Upper lobe of left lung (tissue), 6 donors: Measurements from ENCODE around the gene ZNF239. TPM values are rescaled to one million over a fixed set of nuclear protein-coding genes. Genes with fewer than 3 reads are reported as not detected.

ENCODE experiments used
- ATAC-seq, 2 donors: fragments of 200-7000 bp; cut with Tn5 transposase; one replicate each; pipeline ENCODE4 v1.9.1; 2022; ENCODE audit warnings: mild to moderate bottlenecking in 2 of 2, moderate library complexity in 2 of 2; ENCODE audit not compliant: low FRiP score in 2 of 2
- DNase-seq, 2 donors: peaks; one replicate each; pipeline ENCODE4 v3.0.0-alpha.2; 2019 to 2020
- H3K27ac ChIP-seq, 4 donors: fragments of 200-600 bp; sonication (generic); one replicate each; pipeline ENCODE4 v1.5.1; 2016 to 2019
- H3K27me3 ChIP-seq, 4 donors: fragments of 200-600 bp; sonication (generic); one replicate each; pipeline ENCODE4 v1.5.1; 2017 to 2019
- H3K36me3 ChIP-seq, 4 donors: fragments of 200-600 bp; sonication (generic); one replicate each; pipeline ENCODE4 v1.5.1; 2016 to 2019
- H3K4me1 ChIP-seq, 4 donors: fragments of 200-600 bp; sonication (generic); one replicate each; pipeline ENCODE4 v1.5.1; 2018 to 2019
- H3K4me3 ChIP-seq, 4 donors: fragments of 200-600 bp; sonication (generic); one replicate each; pipeline ENCODE4 v1.5.1; 2017 to 2019; ENCODE audit warnings: mild to moderate bottlenecking in 2 of 4, moderate library complexity in 1 of 4
- H3K9me3 ChIP-seq, 4 donors: fragments of 200-600 bp; sonication (generic); one replicate each; pipeline ENCODE4 v1.5.1; 2018 to 2019
- CTCF ChIP-seq, 6 experiments: fragments of 450-650 bp in 4 of 6; fragments of 200-600 bp in 2 of 6; sonication (generic) in 2 of 6; IDR thresholded peaks; one replicate each; pipeline ENCODE4 v1.5.1; 2016 to 2019; ENCODE audit warnings: antibody characterized with exemption in 6 of 6
- EP300 ChIP-seq, 4 donors: sonication (generic); formaldehyde crosslinking; IDR thresholded peaks; one replicate each; pipeline ENCODE4 v1.5.1; 2017; ENCODE audit warnings: antibody characterized with exemption in 4 of 4, control low read depth in 2 of 4
- POLR2A ChIP-seq, 4 donors: fragments of 450-650 bp; IDR thresholded peaks; one replicate each; pipeline ENCODE4 v1.5.1; 2016 to 2017; ENCODE audit warnings: antibody characterized with exemption in 4 of 4, mild to moderate bottlenecking in 2 of 4
- POLR2AphosphoS5 ChIP-seq, 2 donors: sonication (generic); formaldehyde crosslinking; IDR thresholded peaks; one replicate each; pipeline ENCODE4 v1.5.1; 2017; ENCODE audit warnings: antibody characterized with exemption in 2 of 2
- WGBS, 2 donors: methylation state at CpG; one replicate each; pipeline ENCODE4 v1.1.5; 2017 to 2018; 5-methylcytosine and 5-hydroxymethylcytosine counted together
- total RNA-seq, 6 donors: library from RNA; depleted of rRNA in 4 of 6; stranded (reverse); fragments of >200 nt in 4 of 6; gene quantifications; one replicate each; pipeline versions ENCODE4 v1.1.0 to v1.2.1, GENCODE V29; 2016 to 2021
- donor health status: DM: no; HTN: no; CAD: no; lungs with moderate emphysema.
- donor health status: DM: no; HTN: yes; CAD: no; lungs with severe emphysema.

The ZNF239 gene
- total RNA-seq, 6 donors from 2014 or later: 1.1 to 4.0 (median 2.9) TPM

- no peak for ATAC-seq
- Histone ChIP-seq H3K9me3 (no peaks in the 10 kb centered on the region), H3K36me3 (no peaks in the 10 kb centered on the region), H3K27me3 (no peaks in the 10 kb centered on the region), H3K27ac (no peak overlapping the region), H3K4me1 (no peaks in the 10 kb centered on the region), H3K4me3 (no peak overlapping the region)
- TF ChIP-seq CTCF (IDR thresholded peaks at IDR 0.05): no peak
- no peak for TF ChIP-seq POLR2A (IDR thresholded peaks at IDR 0.05)
- no peak for TF ChIP-seq POLR2AphosphoS5 (IDR thresholded peaks at IDR 0.05)
- TF ChIP-seq EP300 (IDR thresholded peaks at IDR 0.05): no peak
- 88 to 93% methylated on average over 4 to 5 of the region's 5 CpGs for WGBS, 2 donors
- no peak for DNase-seq
Measured at GRCh38 chr10:43585046-43585445, 10.6 kb upstream of the ZNF239 start.

GRCh38 chr10:43584051-43584450, 9.6 kb upstream of the ZNF239 start:
- Histone ChIP-seq H3K36me3 (no peaks in the 10 kb centered on the region), H3K4me3 (no peak overlapping the region), H3K9me3 (no peaks in the 10 kb centered on the region), H3K27me3 (no peaks in the 10 kb centered on the region), H3K27ac (no peak overlapping the region), H3K4me1 (no peaks in the 10 kb centered on the region)
- ATAC-seq (no peak), DNase-seq (no peak)
- TF ChIP-seq POLR2A (IDR thresholded peaks at IDR 0.05) (no peak), EP300 (IDR thresholded peaks at IDR 0.05) (no peak), CTCF (IDR thresholded peaks at IDR 0.05) (no peak), POLR2AphosphoS5 (IDR thresholded peaks at IDR 0.05) (no peak)
- WGBS, 2 donors: 68 to 87% methylated on average over 4 of the region's 4 CpGs

- 95 to 96% methylated on average over 4 of the region's 5 CpGs for WGBS, 2 donors
- DNase-seq: no peak
- H3K4me3 ChIP-seq: no peak overlapping the region
- ATAC-seq: no peak
- peaks cover 4 to 18% (median 8%) of the 10 kb centered on the region in 4 donors for H3K4me1 ChIP-seq
- no peaks in the 10 kb centered on the region for H3K9me3 ChIP-seq
- H3K36me3 ChIP-seq: no peaks in the 10 kb centered on the region
- no peaks in the 10 kb centered on the region for H3K27me3 ChIP-seq
- H3K27ac ChIP-seq: no peak overlapping the region
- TF ChIP-seq POLR2AphosphoS5 (IDR thresholded peaks at IDR 0.05) (no peak), CTCF (IDR thresholded peaks at IDR 0.05) (no peak), EP300 (IDR thresholded peaks at IDR 0.05) (no peak), POLR2A (IDR thresholded peaks at IDR 0.05) (no peak)
Measured at GRCh38 chr10:43576580-43576979, 2.2 kb upstream of the ZNF239 start.

GRCh38 chr10:43576062-43576461, 1.6 kb upstream of the ZNF239 start:
- H3K4me1 ChIP-seq: peaks cover 4 to 21% (median 8%) of the 10 kb centered on the region in 4 donors
- H3K4me3 ChIP-seq: no peak overlapping the region
- WGBS, 2 donors: 89 to 94% methylated on average over 5 of the region's 5 CpGs
- DNase-seq: no peak
- H3K27ac ChIP-seq: no peak overlapping the region
- no peaks in the 10 kb centered on the region for H3K9me3 ChIP-seq
- TF ChIP-seq EP300 (IDR thresholded peaks at IDR 0.05): no peak
- H3K27me3 ChIP-seq: no peaks in the 10 kb centered on the region
- no peaks in the 10 kb centered on the region for H3K36me3 ChIP-seq
- ATAC-seq: no peak

- DNase-seq: no peak
- H3K4me3 ChIP-seq: peak overlapping the region in 3 of 4 donors; percentile 48 to 67 (median 57)
- no peaks in the 10 kb centered on the region for H3K27me3 ChIP-seq
- 90 to 92% methylated on average over 8 of the region's 8 CpGs for WGBS, 2 donors
- no peak for TF ChIP-seq POLR2A (IDR thresholded peaks at IDR 0.05)
- no peak for TF ChIP-seq CTCF (IDR thresholded peaks at IDR 0.05)
- no peak for TF ChIP-seq EP300 (IDR thresholded peaks at IDR 0.05)
- no peak for TF ChIP-seq POLR2AphosphoS5 (IDR thresholded peaks at IDR 0.05)
- no peaks in the 10 kb centered on the region for H3K36me3 ChIP-seq
- ATAC-seq: no peak
- H3K9me3 ChIP-seq: no peaks in the 10 kb centered on the region
- H3K4me1 ChIP-seq: peaks cover 4 to 24% (median 8%) of the 10 kb centered on the region in 4 donors
- H3K27ac ChIP-seq: peak overlapping the region in 1 of 4 donors; percentile 59
Measured at GRCh38 chr10:43574906-43575305, 490 bp upstream of the ZNF239 start.
